ENCODE results near the gene TAL1. TPM values are rescaled to one million over a fixed set of nuclear protein-coding genes. Genes with fewer than 3 reads are reported as not detected.

The TAL1 gene
- total RNA-seq, 1 donor from 2014 or later = not detected

DNA sequence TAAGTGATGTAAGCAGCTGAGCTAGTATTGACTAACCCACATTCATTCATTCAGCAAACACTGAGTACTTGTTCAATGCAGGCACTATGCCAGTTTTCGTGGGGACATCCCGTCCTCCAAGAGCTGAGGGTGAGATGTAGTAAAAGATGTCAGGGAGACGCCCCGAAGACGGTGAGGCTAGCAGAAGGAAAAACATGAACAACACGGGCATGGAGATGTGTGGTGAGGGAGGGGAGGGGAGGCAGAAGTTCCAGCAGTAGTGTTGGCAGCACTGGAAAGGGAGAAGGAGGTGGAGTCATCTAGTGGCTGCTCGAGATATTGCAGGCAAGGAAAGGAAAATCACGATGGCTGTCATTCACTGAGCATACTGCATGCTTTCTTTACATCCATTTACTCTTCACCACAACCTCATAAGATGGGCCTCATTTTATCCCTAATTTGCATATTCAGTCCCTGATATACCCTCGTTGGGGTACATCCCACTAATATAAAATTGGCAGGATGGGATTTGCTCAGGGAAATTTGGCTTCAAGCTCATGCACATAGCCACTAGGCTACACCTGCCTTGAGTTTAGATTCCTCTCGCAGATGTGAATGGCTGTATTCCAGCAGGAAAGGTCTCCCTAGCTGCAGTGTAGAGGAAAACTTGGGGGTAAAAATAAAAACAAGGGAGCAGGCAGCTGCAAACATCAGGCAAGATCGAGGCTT lies 56.6 kb downstream of the TAL1 start:
- no peaks in the 10 kb centered on the region for H3K9me3 Mint-ChIP-seq (ENCODE audit: unreplicated experiment)
- H3K36me3 Mint-ChIP-seq (ENCODE audit: unreplicated experiment) = no peaks in the 10 kb centered on the region
- no peak overlapping the region for H3K4me3 Mint-ChIP-seq (ENCODE audit: unreplicated experiment)
- DNase-seq (ENCODE audit: extremely low spot score, unreplicated experiment) = peak; percentile 85
- peaks cover 14% of the 10 kb centered on the region for H3K4me1 Mint-ChIP-seq (ENCODE audit: unreplicated experiment)
- H3K27ac Mint-ChIP-seq (ENCODE audit: unreplicated experiment) = no peak overlapping the region
- TF ChIP-seq, protein P1, sequence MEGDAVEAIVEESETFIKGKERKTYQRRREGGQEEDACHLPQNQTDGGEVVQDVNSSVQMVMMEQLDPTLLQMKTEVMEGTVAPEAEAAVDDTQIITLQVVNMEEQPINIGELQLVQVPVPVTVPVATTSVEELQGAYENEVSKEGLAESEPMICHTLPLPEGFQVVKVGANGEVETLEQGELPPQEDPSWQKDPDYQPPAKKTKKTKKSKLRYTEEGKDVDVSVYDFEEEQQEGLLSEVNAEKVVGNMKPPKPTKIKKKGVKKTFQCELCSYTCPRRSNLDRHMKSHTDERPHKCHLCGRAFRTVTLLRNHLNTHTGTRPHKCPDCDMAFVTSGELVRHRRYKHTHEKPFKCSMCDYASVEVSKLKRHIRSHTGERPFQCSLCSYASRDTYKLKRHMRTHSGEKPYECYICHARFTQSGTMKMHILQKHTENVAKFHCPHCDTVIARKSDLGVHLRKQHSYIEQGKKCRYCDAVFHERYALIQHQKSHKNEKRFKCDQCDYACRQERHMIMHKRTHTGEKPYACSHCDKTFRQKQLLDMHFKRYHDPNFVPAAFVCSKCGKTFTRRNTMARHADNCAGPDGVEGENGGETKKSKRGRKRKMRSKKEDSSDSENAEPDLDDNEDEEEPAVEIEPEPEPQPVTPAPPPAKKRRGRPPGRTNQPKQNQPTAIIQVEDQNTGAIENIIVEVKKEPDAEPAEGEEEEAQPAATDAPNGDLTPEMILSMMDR (IDR thresholded peaks at IDR 0.05) = peak; percentile 83
- H3K27me3 Mint-ChIP-seq (ENCODE audit: unreplicated experiment) = peaks cover under 1% of the 10 kb centered on the region

DNA sequence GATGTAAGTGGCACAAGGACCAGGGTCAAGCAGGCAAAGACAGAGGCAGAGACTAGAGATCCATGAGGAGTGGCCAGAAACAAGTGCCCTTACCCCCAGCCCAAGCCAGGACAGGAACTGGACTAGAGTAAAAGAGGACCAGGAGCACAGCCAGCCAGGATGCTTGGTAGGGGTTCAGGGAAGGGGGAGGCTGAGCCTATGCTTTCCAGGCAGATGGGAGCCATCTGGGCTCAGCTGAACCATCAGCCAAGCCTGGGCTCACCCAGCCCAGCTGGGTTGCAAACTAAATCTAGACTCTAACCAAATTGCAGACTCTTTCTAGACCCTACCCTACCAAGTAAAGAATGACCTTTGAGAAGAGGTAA lies 57.4 kb downstream of the TAL1 start:
- Mint-ChIP-seq H3K27me3 (ENCODE audit: unreplicated experiment) (no peaks in the 10 kb centered on the region), H3K9me3 (ENCODE audit: unreplicated experiment) (no peaks in the 10 kb centered on the region), H3K36me3 (ENCODE audit: unreplicated experiment) (no peaks in the 10 kb centered on the region), H3K4me3 (ENCODE audit: unreplicated experiment) (no peak overlapping the region), H3K27ac (ENCODE audit: unreplicated experiment) (no peak overlapping the region), H3K4me1 (ENCODE audit: unreplicated experiment) (peaks cover 13% of the 10 kb centered on the region)
- TF ChIP-seq, protein P1 (IDR thresholded peaks at IDR 0.05) = no peak
- peak; percentile 60 for DNase-seq (ENCODE audit: extremely low spot score, unreplicated experiment)

DNA sequence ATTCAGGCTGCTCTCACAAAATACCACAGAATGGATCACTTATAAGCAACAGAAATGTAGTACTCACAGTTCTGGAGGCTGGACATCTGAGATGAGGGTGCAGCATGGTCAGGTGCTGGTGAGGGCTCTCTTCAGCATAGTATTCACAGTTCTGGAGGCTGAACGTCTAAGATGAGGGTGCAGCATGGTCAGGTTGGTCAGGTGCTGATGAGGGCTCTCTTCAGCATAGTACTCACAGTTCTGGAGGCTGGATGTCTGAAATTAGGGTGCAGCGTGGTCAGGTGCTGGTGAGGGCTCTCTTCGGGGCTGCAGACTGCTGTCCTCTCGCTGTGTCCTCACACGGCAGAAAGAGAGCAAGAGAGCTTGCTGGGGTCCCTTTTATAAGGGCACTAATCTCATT lies 59.2 kb downstream of the TAL1 start:
- Mint-ChIP-seq H3K27ac (ENCODE audit: unreplicated experiment) (no peak overlapping the region), H3K36me3 (ENCODE audit: unreplicated experiment) (no peaks in the 10 kb centered on the region), H3K4me1 (ENCODE audit: unreplicated experiment) (peaks cover 2% of the 10 kb centered on the region), H3K27me3 (ENCODE audit: unreplicated experiment) (peaks cover 4% of the 10 kb centered on the region), H3K9me3 (ENCODE audit: unreplicated experiment) (no peaks in the 10 kb centered on the region), H3K4me3 (ENCODE audit: unreplicated experiment) (no peak overlapping the region)
- peak; percentile 51 for DNase-seq (ENCODE audit: extremely low spot score, unreplicated experiment)
- TF ChIP-seq, protein P1 (IDR thresholded peaks at IDR 0.05) = no peak

Other genes starting within 250 kb of the TAL1 start
- gene CYP4X1, start 208.6 kb downstream of the TAL1 start, total RNA-seq = 0.38 and 0.89 TPM in 2 replicates
- not detected in 2 replicates for gene CYP4Z1, start 165.0 kb downstream of the TAL1 start, total RNA-seq
- not detected in 2 replicates for gene CYP4A22, start 94.8 kb downstream of the TAL1 start, total RNA-seq
- not detected in 2 replicates for gene PDZK1IP1, start 42.2 kb downstream of the TAL1 start, total RNA-seq
- gene STIL, start 81.9 kb upstream of the TAL1 start, total RNA-seq = 4.7 and 5.6 TPM in 2 replicates
- 97.1 and 105 TPM in 2 replicates for gene CMPK1, start 101.6 kb upstream of the TAL1 start, total RNA-seq
- gene FOXE3, start 184.1 kb upstream of the TAL1 start, total RNA-seq = not detected in 2 replicates
- 1.0 and 1.5 TPM in 2 replicates for gene FOXD2, start 205.8 kb upstream of the TAL1 start, total RNA-seq